Parathyroid adenoma (tissue), 2 donors: ENCODE results near the gene FMNL1.

Source experiments
- H2AFZ ChIP-seq: fragments of 300-600 bp; sonication (generic); one replicate; pipeline ENCODE4 v1.7.0; 2017; ENCODE audit warnings: antibody characterized with exemption, mild to moderate bottlenecking
- H3K27ac ChIP-seq: fragments of 300-600 bp; sonication (generic); one replicate; pipeline ENCODE4 v1.7.0; 2017
- H3K27me3 ChIP-seq: fragments of 300-600 bp; sonication (generic); one replicate; pipeline ENCODE4 v1.7.0; 2017; ENCODE audit warnings: low read length; ENCODE audit not compliant: control insufficient read depth, insufficient read depth
- H3K36me3 ChIP-seq: fragments of 300-600 bp; sonication (generic); one replicate; pipeline ENCODE4 v1.7.0; 2017; ENCODE audit warnings: low read length; ENCODE audit not compliant: control insufficient read depth, insufficient read depth
- H3K4me1 ChIP-seq: fragments of 300-600 bp; sonication (generic); one replicate; pipeline ENCODE4 v1.7.0; 2017; ENCODE audit warnings: control low read depth
- H3K4me2 ChIP-seq: fragments of 300-600 bp; sonication (generic); one replicate; pipeline ENCODE4 v1.7.0; 2017; ENCODE audit warnings: low read length
- H3K4me3 ChIP-seq: fragments of 300-600 bp; sonication (generic); one replicate; pipeline ENCODE4 v1.7.0; 2017; ENCODE audit warnings: low read depth, low read length
- H3K79me2 ChIP-seq: fragments of 300-600 bp; sonication (generic); one replicate; pipeline ENCODE4 v1.7.0; 2017; ENCODE audit warnings: control low read depth
- H3K9ac ChIP-seq: fragments of 300-600 bp; sonication (generic); one replicate; pipeline ENCODE4 v1.7.0; 2017; ENCODE audit warnings: mild to moderate bottlenecking
- H3K9me3 ChIP-seq: fragments of 300-600 bp; sonication (generic); one replicate; pipeline ENCODE4 v1.7.0; 2017; ENCODE audit warnings: low read length; ENCODE audit not compliant: control insufficient read depth
- TF ChIP-seq, protein P1 (sequence below): fragments of 300-600 bp; sonication (generic); IDR thresholded peaks from one replicate; pipeline ENCODE4 v1.7.0; 2017; ENCODE audit warnings: antibody characterized with exemption, mild to moderate bottlenecking
- donor health status: primary hyperparathyroidism.

The FMNL1 gene

GRCh38 chr17:45244725-45245656 lies 23.3 kb downstream of the FMNL1 start:
- Histone ChIP-seq H2AFZ (no peak overlapping the region), H3K4me3 (no peak overlapping the region), H3K36me3 (no peaks in the 10 kb centered on the region), H3K4me2 (no peak overlapping the region), H3K27me3 (no peaks in the 10 kb centered on the region), H3K9me3 (no peaks in the 10 kb centered on the region), H3K27ac (no peak overlapping the region), H3K4me1 (peaks cover 8% of the 10 kb centered on the region), H3K79me2 (no peaks in the 10 kb centered on the region), H3K9ac (no peak overlapping the region)
- TF ChIP-seq, protein P1, sequence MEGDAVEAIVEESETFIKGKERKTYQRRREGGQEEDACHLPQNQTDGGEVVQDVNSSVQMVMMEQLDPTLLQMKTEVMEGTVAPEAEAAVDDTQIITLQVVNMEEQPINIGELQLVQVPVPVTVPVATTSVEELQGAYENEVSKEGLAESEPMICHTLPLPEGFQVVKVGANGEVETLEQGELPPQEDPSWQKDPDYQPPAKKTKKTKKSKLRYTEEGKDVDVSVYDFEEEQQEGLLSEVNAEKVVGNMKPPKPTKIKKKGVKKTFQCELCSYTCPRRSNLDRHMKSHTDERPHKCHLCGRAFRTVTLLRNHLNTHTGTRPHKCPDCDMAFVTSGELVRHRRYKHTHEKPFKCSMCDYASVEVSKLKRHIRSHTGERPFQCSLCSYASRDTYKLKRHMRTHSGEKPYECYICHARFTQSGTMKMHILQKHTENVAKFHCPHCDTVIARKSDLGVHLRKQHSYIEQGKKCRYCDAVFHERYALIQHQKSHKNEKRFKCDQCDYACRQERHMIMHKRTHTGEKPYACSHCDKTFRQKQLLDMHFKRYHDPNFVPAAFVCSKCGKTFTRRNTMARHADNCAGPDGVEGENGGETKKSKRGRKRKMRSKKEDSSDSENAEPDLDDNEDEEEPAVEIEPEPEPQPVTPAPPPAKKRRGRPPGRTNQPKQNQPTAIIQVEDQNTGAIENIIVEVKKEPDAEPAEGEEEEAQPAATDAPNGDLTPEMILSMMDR: no peak

DNA sequence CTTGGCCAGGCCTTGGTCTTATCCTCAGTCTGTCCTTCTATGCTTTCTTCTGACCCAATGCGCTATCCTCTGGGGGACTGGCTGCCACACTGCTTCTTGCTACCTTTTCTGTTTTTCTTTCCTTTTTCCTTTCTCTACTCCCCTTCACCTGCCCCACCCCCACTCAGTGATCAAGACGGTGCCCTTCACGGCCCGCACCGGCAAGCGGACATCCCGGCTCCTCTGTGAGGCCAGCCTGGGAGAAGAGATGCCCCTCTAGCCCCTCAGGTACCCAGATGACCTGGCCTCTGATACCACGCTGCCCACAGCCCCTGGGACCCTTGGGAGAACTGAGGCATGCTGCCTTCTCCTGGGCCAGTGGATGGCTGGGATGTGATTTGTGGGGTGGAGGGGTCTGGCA lies 24.7 kb downstream of the FMNL1 start:
- Histone ChIP-seq H3K79me2 (no peaks in the 10 kb centered on the region), H2AFZ (no peak overlapping the region), H3K4me2 (no peak overlapping the region), H3K9me3 (no peaks in the 10 kb centered on the region), H3K27me3 (no peaks in the 10 kb centered on the region), H3K9ac (no peak overlapping the region), H3K27ac (no peak overlapping the region), H3K4me1 (peaks cover 8% of the 10 kb centered on the region), H3K4me3 (no peak overlapping the region), H3K36me3 (no peaks in the 10 kb centered on the region)
- TF ChIP-seq, protein P1: no peak

DNA sequence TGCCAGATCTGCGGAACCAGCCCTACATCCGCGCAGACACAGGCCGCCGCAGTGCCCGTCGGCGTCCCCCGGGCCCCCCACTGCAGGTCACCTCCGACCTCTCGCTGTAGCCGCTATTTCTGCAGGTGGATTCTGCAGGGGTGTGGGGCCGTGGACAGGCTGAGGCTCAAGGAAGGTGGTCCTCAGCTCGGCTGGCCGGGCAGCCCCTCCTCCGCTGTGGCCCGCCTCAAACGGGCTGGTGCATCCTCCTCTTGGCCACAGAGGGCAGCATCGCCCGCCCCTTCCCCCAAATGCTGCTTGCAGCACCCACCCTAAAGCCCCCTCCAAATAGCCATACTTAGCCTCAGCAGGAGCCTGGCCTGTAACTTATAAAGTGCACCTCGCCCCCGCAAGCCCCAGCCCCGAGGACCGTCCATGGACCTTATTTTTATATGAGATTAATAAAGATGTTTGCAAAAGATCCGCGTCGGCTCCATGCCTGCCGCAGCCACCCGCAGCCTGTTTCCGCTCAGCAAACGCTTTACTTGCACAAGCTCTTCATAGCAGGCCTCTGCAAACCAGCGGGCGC lies 25.3 kb downstream of the FMNL1 start:
- Histone ChIP-seq H3K79me2 (no peaks in the 10 kb centered on the region), H3K36me3 (no peaks in the 10 kb centered on the region), H3K4me3 (peak overlapping the region; percentile 83), H3K4me2 (peak overlapping the region; percentile 94), H3K9me3 (no peaks in the 10 kb centered on the region), H3K27me3 (no peaks in the 10 kb centered on the region), H3K27ac (peak overlapping the region; percentile 75), H2AFZ (peak overlapping the region; percentile 86), H3K4me1 (peaks cover 8% of the 10 kb centered on the region), H3K9ac (no peak overlapping the region)
- TF ChIP-seq, protein P1: peak; percentile 37

DNA sequence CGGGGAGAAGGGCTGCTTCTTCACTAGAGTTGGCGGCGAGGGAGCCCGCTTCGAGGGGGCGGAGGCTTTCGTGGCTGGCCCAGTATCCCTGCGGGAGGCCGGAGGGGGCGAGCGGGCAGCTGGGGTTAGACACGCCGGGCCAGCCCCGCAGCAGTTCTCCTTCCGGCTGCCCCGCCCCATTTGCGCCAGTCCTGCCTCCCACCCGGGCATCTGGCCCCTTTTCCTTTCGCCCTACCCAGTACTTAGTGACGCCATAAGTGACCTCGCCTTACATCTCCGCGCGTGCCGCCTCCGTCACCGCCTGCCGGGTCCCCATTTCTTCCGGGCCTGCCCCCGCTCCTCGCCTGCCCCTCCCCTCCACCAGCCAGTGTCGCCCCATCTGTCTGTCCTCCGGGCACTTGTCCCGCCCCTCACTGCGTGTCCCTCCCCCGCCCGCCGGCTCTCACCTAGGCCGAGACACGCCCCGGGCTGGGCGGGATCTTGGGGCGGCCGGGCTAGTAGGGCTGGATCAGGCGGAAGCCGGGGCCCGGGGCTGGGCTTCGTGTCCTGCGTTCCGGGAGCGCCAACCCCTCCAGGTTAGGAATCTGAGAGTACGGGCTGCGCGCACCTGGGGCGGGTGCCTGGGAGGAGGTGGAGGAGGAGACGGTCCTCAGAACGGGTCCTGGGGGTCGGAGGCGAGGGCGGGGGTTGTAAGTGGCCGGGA lies 25.9 kb downstream of the FMNL1 start:
- Histone ChIP-seq H3K27me3 (no peaks in the 10 kb centered on the region), H3K9me3 (no peaks in the 10 kb centered on the region), H2AFZ (peak overlapping the region; percentile 86), H3K4me1 (peaks cover 8% of the 10 kb centered on the region), H3K4me2 (peak overlapping the region; percentile 94), H3K79me2 (no peaks in the 10 kb centered on the region), H3K36me3 (no peaks in the 10 kb centered on the region), H3K4me3 (peak overlapping the region; percentile 83), H3K27ac (peak overlapping the region; percentile 75), H3K9ac (no peak overlapping the region)
- TF ChIP-seq, protein P1: no peak
